ENCODE results near the gene SPO11.
A peak's percentile ranks its signal among the peaks of the same experiment; 100 is the strongest.

SPO11 gene

GRCh38 chr20:57392512-57393271 is 63.1 kb downstream of the SPO11 start:
- peak; percentile 87 for DNase-seq
